IPS DF 19.7 (cell line): ENCODE results near the gene SLC22A23.
"Not testable (repeated sequence)": the region's sequence is repeated elsewhere in the genome, so short reads cannot be mapped to it uniquely, and the experiment has no call there.

Experiments
- DNase-seq: peaks from one replicate; pipeline ENCODE4 v3.0.0-alpha.2; 2013; ENCODE audit warnings: low read depth, low spot score

The SLC22A23 gene

DNA sequence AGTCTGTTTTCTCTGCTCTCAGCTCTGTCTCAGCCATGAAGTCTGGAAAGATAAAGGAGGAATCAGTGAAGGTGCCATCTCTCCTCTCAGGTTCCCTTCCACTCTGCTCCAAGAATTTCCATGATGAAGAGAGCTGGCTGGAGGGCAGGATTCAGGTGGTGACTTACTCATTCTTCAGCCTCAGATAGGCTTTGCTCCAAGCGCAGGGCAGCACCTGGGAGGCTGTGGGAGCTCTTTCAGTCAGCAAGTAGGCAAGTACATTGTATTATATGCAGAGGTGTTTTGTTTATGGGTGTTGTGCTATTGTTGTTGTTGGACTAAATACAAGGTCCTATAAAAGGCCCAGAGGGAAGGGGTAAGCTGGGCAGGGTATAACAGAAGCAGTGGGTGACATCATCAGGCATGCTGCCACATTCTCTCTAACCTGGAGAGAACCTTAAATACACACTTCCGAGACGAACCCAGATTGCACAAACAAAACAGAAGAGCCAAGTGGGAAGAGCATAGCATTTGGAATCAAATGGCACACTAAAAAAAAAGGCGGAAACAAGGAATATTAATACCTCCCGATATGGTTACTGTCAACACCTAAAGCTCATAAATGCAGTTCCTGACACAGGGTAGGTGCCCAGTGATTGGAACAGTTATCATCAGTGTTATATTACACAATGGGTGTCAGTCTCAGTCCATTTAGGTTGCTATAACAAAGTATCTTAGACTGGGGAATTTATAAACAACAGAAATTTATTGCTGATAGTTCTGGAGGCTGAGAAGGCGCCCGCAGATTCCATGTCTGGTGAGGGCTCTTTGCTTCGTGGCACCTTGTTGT is 212.6 kb downstream of the SLC22A23 start:
- no peak for DNase-seq

DNA sequence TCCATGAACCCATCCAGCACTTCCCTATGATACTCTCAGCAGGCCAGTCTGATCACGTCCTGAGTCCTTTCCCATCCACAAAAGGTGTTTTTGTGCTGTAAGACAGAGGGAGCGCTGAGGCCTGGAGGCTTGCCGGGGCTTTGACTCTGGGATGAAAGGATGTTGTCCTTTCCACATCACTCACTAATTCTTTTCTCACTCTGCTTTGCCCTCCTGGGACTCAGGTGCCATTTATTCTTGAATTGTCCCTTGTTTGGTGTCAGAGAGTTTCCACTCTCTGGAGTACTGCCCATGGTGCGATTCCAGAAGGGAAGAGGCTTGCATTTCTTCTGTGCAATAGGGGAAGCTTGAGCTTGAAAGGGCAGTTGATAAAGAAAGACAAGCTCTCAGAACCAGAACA is 214.1 kb downstream of the SLC22A23 start:
- DNase-seq, result no peak

DNA sequence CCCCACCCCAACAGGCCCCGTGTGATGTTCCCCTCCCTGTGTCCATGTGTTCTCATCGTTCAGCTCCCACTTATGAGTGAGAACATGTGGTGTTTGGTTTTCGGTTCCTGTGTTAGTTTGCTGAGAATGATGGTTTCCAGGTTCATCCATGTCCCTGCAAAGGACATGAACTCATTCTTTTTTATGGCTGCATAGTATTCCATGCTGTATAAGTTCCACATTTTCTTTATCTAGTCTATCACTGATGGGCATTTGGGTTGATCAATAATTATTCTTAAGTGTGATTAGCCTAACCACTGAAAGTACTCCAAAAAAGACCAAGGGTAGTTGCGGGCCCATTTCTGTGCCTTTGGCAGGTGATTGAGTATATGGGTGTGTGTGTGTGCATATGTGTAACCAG is 215.1 kb downstream of the SLC22A23 start:
- DNase-seq, result not testable (repeated sequence)

DNA sequence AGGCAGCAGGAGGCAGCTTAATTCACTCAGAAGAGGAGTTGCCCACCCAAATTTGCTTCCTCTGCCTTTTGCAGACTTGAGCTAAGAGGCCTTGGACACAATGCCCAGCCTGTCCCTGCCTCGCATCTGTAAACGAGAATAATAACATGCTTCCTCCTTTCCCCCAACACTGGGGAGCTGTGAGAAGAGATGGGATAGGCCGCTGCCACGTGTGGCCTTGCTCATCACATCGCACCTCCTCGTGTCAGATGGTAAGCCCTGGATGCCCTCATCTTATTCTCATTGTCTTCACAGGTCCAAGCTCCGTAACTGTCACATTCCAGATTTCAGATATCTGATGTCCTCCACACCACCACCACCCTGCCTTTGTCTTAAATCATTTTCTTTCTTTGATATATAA is 216.3 kb downstream of the SLC22A23 start:
- DNase-seq, result no peak

DNA sequence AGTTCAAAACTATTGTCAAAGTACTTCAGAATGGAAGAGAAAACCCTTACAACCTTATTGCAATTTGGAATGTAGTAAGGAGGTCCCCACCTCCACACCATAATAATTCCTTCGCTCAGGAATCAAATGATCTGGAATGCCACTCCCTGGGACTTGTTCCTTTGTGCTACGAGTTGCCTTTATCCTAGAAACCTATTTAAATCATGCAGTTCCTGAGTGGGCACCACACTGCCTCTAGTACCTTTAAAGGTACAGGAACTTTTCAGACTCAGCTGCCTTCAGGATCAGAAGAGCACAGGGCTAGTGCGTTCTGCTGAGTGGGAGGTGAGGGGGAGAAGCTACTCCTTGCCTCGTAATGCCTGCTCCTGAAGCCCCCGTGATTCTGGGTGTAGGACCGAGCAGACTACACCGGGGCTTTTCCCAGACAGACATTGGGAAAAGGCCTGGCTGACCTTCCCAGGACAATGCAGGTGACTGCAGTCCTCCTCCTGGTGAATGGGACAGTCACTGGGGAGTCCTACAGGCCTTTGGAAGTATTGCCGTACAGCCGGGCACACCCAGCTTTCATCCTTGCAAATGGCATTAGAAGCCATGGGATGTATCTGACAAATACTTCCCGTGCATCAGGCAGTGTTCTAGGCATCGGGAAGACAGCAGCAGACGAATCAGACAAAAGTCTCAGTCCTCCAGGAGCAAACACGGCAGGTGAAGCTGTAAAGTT is 217.6 kb downstream of the SLC22A23 start:
- no peak for DNase-seq

DNA sequence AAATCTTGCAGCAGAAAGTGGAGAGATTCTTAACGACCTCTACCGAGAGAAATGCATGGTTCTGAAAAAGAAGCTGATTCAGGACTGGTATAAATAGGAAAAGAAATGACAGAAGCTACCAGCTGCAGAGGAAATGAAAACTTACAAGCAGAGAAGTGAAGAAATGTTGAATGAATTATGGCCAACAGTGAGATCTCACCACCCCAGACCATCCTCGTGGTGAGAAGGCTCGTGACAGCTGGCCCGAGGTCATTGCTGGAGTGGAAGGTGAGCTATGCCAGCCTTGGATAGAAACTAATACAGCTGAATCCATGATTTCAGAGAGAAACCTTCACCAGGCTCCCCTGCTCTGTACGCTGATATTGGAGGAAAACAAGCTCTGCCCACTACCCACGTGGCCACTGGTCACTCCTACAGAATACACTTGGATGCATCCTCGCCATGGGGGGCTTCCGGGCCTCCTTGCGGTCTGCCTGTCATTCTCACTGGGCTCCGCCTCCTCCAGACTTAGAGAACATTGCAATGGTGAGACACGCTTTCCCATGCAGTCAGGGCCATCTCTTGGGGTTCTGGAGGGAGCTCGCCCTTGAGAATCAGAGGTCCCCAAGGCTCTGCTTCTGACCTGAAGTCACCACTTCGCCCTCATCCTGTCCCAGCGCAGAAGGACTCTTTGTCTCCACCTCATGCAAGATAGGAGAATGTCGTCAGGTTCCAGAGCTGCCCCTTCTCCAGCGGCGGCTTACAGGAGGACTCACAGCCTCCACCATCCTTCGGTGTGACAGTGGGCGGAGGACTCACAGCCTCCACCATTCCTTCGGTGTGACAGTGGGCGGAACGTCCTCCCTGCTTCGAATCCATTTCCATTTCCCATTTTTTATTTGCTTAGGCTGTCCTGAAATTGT is 218.8 kb downstream of the SLC22A23 start:
- DNase-seq, result no peak

DNA sequence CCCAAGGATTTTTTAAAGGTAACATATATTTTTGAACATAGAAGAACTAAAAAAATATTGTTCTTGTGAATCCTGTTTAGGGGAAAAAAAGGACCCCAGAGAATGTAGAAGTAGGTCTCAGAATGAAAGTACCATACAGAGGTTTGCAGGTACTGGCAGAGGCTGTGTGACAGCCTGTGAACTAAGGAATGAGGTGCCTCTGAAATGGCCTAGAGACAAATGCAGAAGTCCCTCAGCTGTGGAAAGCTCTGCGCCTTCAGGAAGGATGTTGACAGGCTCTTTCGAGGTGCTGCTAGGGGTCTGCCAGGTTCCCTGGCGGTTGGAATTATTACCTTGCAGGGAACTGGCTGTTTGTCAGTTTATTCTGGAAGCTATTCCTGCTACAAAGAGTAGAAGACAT is 220.8 kb downstream of the SLC22A23 start:
- DNase-seq, result no peak

DNA sequence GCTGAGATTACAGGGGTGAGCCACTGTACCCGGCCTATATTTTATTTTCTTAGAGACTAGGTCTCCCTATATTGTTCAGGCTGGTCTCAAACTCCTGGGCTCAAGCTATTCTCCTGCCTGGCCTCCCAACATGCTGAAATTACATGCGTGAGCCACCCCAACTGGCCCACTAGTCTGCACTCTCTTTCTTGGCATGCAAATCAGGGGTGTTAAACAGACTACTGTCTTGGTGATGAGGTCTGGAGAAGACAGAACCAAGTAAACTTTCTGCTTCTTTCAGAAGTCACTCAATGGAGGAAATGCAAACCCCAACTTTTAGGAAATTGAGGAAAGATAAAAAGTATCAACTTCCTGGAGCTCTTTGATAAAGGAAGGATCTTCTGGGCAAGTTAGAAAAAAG is 221.4 kb downstream of the SLC22A23 start:
- no peak for DNase-seq

DNA sequence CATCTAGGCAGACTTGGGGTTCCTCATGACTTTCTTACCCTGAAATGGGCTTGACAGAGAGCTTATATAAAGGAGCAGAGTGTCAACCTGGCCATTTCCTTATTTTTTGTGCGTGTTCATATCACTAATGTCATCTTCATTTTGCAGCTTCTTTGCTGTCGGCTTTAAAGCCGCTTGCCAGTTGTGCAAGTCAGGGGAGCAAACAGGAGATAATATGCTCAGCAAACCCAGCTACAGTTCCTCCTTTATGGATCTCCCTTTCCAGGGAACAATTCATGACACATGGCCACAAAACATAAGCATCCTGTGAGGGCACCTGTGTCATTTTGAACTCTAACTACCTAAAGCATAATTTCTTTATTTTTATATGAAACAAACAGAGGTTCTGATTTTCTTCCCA is 222.9 kb downstream of the SLC22A23 start:
- DNase-seq, result no peak

DNA sequence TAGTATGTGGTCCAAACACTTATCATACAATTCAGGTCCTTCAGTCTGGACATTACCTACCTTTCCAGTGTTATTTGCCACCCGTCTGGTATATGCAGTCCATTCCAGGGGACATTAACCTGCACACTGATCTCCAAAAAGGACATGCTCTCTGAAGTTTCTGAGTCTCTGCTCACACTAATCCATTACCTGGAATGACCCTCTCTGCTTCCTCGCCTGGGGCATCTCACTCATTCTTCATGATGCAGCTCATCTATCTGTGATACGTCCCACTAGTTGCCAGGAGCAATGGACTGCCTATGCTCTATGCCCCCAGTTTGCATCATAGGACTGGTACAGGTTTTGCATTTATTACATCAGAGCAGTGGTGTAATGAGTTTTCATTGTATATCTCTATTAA is 223.5 kb downstream of the SLC22A23 start:
- no peak for DNase-seq

DNA sequence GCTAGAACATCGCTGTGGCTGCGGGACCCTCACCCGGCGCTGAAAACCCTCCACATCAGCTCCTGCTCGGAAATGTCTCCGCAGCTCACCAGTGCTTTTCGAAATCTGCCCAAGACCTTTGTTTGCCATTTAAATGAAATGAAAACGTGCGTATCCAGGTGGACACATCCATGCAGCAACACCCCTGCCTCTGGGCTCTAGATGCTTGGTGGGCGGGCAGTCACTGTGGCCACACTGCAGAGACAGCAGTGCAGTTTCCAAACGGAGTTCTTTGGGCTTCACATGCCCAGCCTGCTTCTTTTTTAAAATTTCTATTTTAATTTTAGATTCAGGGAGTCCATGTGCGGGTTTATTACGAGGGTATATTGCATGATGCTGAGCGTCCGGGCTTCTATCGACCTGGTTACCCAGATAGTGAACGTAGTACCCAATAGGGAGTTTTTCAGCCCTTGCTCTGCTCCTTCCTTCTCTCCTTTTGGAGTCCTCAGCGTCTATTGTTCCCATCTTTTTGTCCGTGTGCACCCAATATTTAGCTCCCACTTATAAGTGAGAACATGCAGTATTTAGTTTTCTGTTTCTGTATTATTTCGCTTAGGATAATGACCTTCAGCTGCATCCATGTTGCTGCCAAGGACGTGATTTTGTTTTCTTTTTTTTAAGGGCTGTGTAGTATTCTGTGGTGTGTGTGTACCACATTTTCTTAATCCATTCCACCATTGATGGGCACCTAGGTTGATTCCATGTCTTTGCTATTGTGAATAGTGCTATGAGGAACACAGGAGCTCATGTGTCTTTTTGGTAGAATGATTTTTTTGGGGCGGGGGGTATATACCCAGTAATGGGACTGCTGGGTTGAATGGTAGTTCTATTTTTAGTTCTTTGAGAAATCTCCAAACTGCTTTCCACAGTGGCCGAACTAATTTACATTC is 224.6 kb downstream of the SLC22A23 start:
- DNase-seq, result no peak

DNA sequence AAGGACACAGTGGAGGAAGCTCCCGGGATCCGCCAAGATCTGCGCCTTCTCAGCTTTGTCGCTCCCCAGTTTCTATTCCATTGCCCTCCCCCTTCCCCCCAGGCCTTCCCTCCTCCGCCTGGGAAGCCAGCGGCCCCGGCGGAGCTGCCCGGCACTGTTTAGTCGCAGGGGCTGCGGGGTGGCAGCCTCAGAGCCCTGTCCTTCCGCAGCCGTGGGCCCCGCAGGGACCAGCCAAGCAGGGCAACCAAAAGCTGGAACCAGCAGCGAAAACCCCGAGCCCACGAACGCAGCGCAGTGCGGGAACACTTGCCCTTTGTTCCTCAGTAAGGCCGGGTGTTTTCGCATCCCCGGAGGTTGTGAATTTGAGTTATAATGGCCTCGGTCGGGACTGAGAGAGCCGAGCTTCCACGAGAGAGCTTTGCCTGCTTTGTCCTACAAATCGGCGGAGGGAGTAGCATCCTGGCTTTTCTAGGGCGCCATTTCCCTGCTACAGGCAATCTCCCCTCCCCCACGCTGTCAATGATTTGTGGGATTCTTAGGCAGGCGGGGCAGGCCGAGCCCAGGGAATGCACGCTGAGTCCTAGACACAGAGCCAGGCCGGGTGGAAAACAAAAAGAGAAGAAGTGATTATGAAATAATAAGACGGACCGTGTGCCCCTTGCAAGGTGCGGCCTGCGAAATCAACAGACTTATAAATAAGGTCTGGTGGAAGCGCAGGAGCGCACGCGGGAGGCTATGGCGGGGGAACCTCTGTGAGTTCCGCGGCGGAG is 225.4 kb downstream of the SLC22A23 start:
- no peak for DNase-seq

DNA sequence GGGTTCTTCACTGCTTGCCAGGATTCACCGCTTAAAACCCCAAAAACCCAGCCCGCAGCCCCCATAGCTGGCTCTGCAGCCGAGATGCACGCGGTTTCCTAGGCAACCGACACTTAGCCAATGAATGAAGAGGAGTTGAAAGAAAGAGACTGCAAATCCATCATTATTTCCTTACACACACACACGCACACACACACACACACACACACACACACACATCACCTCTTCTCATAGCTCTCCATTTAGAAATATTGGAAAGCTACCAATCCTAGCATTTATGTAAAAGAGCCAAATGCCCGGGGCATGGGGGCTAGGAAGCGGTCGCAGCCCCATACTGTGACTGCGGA is 226.0 kb downstream of the SLC22A23 start:
- DNase-seq, result no peak

DNA sequence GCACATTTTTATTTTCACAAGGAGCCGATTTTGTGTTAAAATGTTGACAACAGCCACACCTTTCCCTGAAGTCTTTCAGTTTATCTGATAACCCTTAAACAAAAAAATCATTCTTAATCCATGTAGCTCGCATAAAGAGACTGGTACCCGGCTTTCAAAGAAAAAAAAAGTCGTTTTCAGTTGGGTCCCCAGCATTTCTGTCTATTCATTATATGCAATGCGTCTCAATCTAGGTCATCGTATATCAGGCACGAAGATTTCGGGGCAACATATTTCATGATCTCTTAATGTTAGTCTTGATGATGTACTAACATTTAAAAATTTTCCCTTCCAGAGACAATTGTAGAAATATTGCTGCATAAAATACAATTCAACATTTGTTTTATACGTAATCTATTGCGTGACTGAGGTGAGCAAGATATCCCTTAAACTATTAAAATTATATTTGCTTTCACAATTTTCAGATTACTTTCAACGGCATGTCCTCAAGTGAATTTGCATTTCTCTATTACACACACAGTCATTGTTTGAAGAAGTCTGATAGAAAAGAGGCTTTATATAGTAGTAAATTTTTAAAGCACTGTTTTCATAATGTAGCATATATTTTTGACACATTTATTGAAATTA is 226.5 kb downstream of the SLC22A23 start:
- DNase-seq, result no peak

DNA sequence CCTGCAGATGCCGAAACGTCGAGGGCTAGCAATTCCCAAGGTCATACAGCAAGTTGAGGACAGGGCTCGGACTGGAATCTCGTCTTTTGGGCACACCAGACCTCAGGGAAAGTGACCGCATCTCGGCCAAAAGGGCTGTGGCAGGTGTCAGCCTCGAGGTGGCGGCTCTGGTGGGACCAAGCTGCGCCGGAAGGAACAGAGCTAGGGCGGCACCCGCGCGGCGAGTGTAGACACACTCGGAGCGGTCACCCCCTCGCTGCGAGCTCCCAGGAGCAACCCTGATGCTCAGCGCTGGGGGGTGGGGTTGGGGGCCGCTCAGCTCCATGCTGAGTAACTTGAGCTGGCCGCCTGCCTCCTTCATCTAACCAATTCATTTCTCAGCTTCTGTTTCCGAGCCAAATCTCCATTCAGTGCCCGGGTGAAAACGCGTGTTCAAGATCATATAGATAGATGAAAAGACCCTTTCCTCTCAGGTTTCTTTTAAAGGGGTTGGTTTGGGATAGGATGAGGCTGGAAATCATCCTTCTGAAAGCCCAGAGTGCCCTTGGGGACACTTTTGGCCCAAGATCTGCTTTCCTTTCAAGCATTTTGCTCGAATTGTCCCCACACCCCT is 227.2 kb downstream of the SLC22A23 start:
- DNase-seq, result no peak

DNA sequence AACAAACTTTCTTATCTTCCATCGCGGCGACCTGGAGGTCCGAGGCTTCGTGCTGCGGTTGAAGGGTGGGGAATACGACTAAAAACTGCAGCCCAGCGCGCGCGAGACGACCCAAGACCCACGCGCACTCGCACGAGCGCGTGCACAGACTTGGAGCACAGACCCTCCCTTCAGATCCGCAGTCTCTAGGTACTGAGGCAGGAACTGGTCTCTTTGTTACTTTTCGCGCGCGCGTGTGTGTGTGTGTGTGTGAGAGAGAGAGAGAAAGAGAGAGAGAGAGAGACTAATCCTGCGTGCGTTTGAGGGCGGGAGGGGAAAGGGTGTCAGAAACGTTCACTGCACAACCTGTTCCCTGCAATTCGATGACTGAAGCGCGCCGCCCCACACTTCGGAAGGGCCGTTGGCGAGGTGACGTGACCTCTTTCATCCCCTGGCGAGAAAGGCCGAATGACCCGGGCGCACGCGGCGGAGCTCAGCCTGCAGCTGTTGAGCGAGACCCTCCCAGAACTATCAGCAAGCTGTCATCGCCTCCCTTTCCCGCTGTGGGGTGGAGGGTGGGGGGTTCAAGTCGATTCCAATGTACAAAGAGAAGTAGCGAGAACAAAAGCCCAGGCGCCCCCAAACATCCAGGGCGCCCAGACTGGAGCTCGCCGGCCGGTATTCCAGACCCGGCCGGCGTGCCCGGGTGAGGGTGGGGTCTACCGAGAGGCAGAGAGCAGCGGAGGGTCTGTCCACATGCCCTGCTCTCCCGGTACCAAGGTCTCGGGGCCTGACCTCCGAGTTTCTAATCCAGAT is 227.9 kb downstream of the SLC22A23 start:
- no peak for DNase-seq

DNA sequence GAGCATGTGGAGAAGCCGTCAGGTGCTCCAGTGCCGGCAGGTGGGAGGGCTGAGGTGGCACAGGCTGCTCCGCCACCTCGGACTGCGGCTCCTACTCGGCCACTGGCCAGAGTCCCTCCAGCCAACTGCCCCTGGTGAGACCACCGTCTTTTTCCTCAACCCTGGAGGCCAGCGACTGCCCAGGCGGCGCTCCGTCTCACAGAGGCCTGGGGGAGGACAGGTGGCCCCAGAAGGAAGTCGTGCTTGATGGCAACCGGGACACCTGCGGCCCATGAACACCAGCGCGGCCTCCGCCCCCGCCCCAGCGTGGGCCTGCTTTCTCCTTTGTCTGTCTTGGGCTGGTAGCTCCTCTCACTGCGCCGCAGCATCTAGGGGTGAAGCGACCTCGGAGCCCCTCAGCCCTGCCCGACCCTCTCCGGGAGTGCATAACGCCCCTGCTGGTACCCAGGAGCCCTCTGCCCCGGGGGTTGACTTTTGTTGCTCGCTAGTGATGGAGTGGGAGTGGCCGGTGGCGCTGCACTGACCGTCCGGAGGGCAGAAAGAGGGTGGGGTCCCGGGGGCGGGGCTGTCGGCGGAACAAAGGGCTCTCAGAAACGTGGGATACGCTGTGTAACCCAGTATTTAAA is 228.7 kb downstream of the SLC22A23 start:
- no peak for DNase-seq

DNA sequence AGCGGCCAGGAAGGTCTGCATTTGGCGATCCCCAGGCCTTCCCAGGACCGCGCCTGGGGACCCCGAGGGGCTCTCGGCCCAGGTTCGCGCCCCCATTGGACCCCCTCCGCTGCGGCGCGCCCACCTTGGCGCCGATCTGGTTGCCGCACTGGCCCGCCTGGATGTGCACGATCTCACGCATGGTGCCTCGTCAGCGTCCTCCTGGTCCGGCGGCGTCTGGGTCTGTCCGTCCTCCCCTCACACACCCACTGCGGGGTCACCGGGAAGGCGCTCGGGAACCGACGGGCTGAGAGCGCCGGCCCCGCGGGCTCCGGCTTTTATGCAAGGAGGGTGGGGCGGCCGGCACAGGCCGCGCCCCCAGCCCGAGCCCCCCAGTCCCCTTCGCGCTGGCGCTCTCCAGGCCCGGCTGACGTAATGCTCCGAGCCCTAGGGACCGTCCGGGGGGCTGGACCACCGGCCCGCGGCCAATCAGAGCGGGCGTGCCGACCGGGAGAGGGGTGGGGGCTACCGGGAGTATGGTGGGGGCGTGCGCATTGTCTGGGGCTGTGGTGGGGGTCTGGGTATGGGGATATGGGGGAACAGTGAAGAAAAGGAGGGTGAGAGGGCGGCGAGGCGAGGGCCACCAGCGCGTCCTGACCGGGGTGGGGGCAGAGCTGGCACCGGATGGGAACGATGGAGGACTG is 229.3 kb downstream of the SLC22A23 start, which contains the start of gene TUBB2B:
Gene TUBB2B, minus strand, starts transcription at position 291 of the 683 bp plus-strand sequence. Its CDS starts 110 bp downstream, at position 181.
- no peak for DNase-seq
